Omental fat pad (tissue), 4 donors: ENCODE measurements around the gene FGGY. TPM values are rescaled to one million over a fixed set of nuclear protein-coding genes. Genes with fewer than 3 reads are reported as not detected.

Source experiments
- ATAC-seq: fragments of 150-250 bp; one replicate; pipeline ENCODE4 v1.9.1; 2016; ENCODE audit warnings: mild to moderate bottlenecking, moderate library complexity; ENCODE audit not compliant: low FRiP score
- DNase-seq: peaks from one replicate; pipeline ENCODE4 v3.0.0-alpha.2; 2019; ENCODE audit warnings: low spot score
- CTCF ChIP-seq, 3 donors: fragments of 450-650 bp; IDR thresholded peaks; one replicate each; pipeline ENCODE4 v1.5.1; 2016 to 2017; ENCODE audit warnings: antibody characterized with exemption in 3 of 3, mild to moderate bottlenecking in 3 of 3, moderate library complexity in 2 of 3
- total RNA-seq, 4 donors: library from RNA; depleted of rRNA; stranded (reverse); fragments of >200 nt; gene quantifications; one replicate each; pipeline ENCODE4 v1.1.0, GENCODE V29; 2016

Gene FGGY
- total RNA-seq, 4 donors from 2014 or later = 4.9 to 20.6 (median 10.7) TPM

DNA sequence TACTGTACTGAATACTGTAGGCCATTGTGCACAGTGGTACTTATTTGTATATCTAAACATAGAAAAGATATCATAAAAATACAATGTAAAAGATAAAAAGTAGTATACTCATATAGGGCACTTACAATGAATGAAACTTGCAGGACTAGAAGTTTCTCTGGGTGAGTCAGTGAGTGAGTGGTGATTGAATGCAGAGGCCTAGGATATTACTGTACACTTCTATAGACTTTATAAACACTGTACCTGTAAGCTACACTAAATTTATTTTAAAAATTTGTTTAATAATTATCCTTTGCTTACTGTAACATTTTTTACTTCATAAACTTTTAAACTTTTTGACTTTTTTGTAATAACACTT is 82.5 kb downstream of the FGGY start:
- no peak for DNase-seq
- no peak for TF ChIP-seq CTCF (IDR thresholded peaks at IDR 0.05)
- no peak for ATAC-seq

- no peak for ATAC-seq
- no peak for TF ChIP-seq CTCF (IDR thresholded peaks at IDR 0.05)
- no peak for DNase-seq
These were observed 87.1 kb downstream of the FGGY start for GRCh38 chr1:59383963-59384362.

DNA sequence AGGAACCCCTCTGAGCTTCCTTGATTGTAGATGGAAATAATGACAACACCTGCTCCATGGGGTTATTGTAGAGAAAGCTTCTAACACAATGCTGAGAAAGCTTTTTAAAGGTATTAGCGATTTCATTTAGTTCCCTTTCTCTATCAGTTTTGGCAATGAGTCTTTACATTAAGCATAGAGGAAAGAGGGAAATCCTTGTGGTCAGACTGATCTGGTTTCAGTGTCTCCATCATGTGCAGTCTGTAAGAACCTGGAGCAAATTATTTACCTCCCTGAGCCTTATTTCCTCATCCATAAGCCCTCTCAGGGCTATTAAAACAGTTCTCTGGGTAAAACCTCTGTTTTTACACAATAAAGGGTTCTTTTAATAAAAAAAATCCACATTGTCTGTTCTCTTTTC is 87.5 kb downstream of the FGGY start:
- no peak for TF ChIP-seq CTCF (IDR thresholded peaks at IDR 0.05)
- ATAC-seq (no peak), DNase-seq (no peak)

GRCh38 chr1:59388191-59388590 is 91.3 kb downstream of the FGGY start:
- ATAC-seq = no peak

GRCh38 chr1:59389847-59390246 is 93.0 kb downstream of the FGGY start:
- DNase-seq (no peak), ATAC-seq (no peak)
- TF ChIP-seq CTCF (IDR thresholded peaks at IDR 0.05) = no peak

More at GRCh38 chr1:59388191-59388590, 91.3 kb downstream of the FGGY start:
- no peak for TF ChIP-seq CTCF (IDR thresholded peaks at IDR 0.05)
- DNase-seq = no peak

GRCh38 chr1:59390307-59390706 is 93.4 kb downstream of the FGGY start:
- DNase-seq (no peak), ATAC-seq (no peak)
- no peak for TF ChIP-seq CTCF (IDR thresholded peaks at IDR 0.05)

DNA sequence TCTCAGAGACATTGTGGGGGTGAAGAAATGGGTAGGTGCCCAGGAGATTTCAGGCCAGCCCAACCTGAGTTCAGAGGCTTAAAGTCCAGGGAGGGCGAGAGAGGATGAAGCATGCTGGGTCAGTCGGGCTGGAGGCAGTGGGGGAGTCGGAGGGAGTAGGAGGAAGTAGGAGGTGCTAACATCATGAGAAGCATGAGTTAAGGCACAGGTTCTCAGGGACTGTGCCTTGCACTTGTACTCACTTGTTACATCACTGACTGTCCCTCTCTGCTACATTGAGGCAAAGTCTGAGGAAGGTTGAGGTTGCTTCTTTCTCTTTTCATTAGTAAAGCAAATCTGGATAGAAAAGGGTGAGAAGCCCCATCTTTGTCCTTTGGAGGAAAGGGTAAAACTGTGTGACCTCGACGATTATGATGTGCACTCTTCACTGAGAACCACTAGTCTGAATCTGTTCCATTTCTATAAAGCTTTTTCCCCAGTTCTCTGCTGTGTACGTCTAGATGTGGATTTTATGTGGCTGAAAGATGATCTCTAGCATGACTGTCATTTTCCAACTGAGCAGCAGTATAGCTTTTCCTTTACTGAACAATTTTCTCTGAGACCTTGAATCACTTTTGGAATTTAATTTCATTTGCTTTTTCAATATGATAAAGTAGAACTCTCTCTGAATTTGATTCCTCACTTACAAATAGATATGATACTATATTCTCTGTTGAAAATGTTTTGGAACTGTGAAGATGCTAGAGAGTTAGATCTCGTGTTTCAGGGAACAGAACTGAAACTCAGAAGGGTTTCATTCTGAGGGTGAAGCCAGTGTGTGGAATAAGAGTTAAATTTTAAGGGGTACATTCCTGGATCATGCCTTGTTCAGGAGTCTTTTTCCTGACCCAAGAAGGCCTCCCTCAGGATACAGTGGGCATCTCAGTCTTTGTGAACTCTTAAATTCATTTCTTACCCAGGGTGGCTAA is 94.6 kb downstream of the FGGY start:
- no peak for ATAC-seq
- TF ChIP-seq CTCF (IDR thresholded peaks at IDR 0.05) = no peak
- no peak for DNase-seq
